Measurements from ENCODE around the gene PHACTR1.

- TF ChIP-seq, protein P1, sequence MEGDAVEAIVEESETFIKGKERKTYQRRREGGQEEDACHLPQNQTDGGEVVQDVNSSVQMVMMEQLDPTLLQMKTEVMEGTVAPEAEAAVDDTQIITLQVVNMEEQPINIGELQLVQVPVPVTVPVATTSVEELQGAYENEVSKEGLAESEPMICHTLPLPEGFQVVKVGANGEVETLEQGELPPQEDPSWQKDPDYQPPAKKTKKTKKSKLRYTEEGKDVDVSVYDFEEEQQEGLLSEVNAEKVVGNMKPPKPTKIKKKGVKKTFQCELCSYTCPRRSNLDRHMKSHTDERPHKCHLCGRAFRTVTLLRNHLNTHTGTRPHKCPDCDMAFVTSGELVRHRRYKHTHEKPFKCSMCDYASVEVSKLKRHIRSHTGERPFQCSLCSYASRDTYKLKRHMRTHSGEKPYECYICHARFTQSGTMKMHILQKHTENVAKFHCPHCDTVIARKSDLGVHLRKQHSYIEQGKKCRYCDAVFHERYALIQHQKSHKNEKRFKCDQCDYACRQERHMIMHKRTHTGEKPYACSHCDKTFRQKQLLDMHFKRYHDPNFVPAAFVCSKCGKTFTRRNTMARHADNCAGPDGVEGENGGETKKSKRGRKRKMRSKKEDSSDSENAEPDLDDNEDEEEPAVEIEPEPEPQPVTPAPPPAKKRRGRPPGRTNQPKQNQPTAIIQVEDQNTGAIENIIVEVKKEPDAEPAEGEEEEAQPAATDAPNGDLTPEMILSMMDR (IDR thresholded peaks at IDR 0.05), result no peak
- TF ChIP-seq POLR2A (IDR thresholded peaks at IDR 0.05), result no peak
Observed at GRCh38 chr6:13248053-13248452, 531.5 kb downstream of the PHACTR1 start.

All from testis (tissue), 2 donors.